ENCODE data around the gene XPNPEP3.
"Not testable (repeated sequence)": the region's sequence is repeated elsewhere in the genome, so short reads cannot be mapped to it uniquely, and the experiment has no call there.

XPNPEP3 gene

GRCh38 chr22:40857309-40857855 is 434 bp downstream of the XPNPEP3 start:
- peak overlapping the region; percentile 99 for H3K4me3 ChIP-seq (ENCODE audit: control insufficient read depth, low read depth, low read length)
- TF ChIP-seq CTCF (conservative IDR thresholded peaks at IDR 0.05; ENCODE audit: control insufficient read depth, insufficient read depth, low read depth, low read length) = no peak
- DNase-seq (ENCODE audit: low read depth) = no peak

GRCh38 chr22:40862013-40862412 is 5.1 kb downstream of the XPNPEP3 start, which contains the start of gene DNAJB7:
DNAJB7 (minus strand) TSS chr22:40862113; CDS start chr22:40861994, 119 bp downstream.
- no peak within 1 kb of the TSS for H3K4me3 ChIP-seq (ENCODE audit: control insufficient read depth, low read depth, low read length)
- no peak for TF ChIP-seq CTCF (conservative IDR thresholded peaks at IDR 0.05; ENCODE audit: control insufficient read depth, insufficient read depth, low read depth, low read length)
- DNase-seq (ENCODE audit: low read depth) = no peak

- no peak for TF ChIP-seq CTCF (conservative IDR thresholded peaks at IDR 0.05; ENCODE audit: control insufficient read depth, insufficient read depth, low read depth, low read length)
- DNase-seq (ENCODE audit: low read depth) = no peak
These were observed 5.6 kb downstream of the XPNPEP3 start for GRCh38 chr22:40862537-40862936.

GRCh38 chr22:40867109-40867508 is 10.2 kb downstream of the XPNPEP3 start:
- no peak for TF ChIP-seq CTCF (conservative IDR thresholded peaks at IDR 0.05; ENCODE audit: control insufficient read depth, insufficient read depth, low read depth, low read length)
- no peak overlapping the region for H3K4me3 ChIP-seq (ENCODE audit: control insufficient read depth, low read depth, low read length)
- no peak for DNase-seq (ENCODE audit: low read depth)

More at GRCh38 chr22:40862537-40862936, 5.6 kb downstream of the XPNPEP3 start:
- H3K4me3 ChIP-seq (ENCODE audit: control insufficient read depth, low read depth, low read length) = no peak overlapping the region

- H3K4me3 ChIP-seq (ENCODE audit: control insufficient read depth, low read depth, low read length); DNase-seq (ENCODE audit: low read depth): not testable (repeated sequence)
These were observed 11.4 kb downstream of the XPNPEP3 start for GRCh38 chr22:40868379-40868778.

- no peak for TF ChIP-seq CTCF (conservative IDR thresholded peaks at IDR 0.05; ENCODE audit: control insufficient read depth, insufficient read depth, low read depth, low read length)
- no peak for DNase-seq (ENCODE audit: low read depth)
- no peak overlapping the region for H3K4me3 ChIP-seq (ENCODE audit: control insufficient read depth, low read depth, low read length)
These were observed 17.1 kb downstream of the XPNPEP3 start for GRCh38 chr22:40874016-40874415.

GRCh38 chr22:40875111-40875510 is 18.2 kb downstream of the XPNPEP3 start:
- DNase-seq (ENCODE audit: low read depth) = no peak
- TF ChIP-seq CTCF (conservative IDR thresholded peaks at IDR 0.05; ENCODE audit: control insufficient read depth, insufficient read depth, low read depth, low read length) = no peak
- H3K4me3 ChIP-seq (ENCODE audit: control insufficient read depth, low read depth, low read length) = no peak overlapping the region
